WTC11 (cell line): ENCODE data around the gene HOMER3. TPM values are rescaled to one million over a fixed set of nuclear protein-coding genes. Genes with fewer than 3 reads are reported as not detected.

Experiments used
- ATAC-seq: fragments of 200-7000 bp; cut with Tn5 transposase; 2 replicates; pipeline ENCODE4 v1.10.0; 2021; ENCODE audit warnings: mild to moderate bottlenecking, moderate library complexity
- CTCF ChIA-PET: fragments of 300-600 bp; sonication (Branson Sonifier 250); formaldehyde crosslinking; loops from one replicate; lab custom pipeline; 2021; ENCODE audit warnings: antibody characterized with exemption; lab: Charles Lee
- POLR2A ChIA-PET: fragments of 350-600 bp; sonication (Branson Sonifier 250); formaldehyde crosslinking; loops from one replicate; lab custom pipeline; 2021; ENCODE audit warnings: antibody characterized with exemption; lab: Charles Lee
- DNase-seq: peaks from one replicate; pipeline ENCODE4 v3.0.0; 2021; ENCODE audit warnings: low spot score
- H3K27ac Mint-ChIP-seq: 2 replicates; pipeline ENCODE4 v1.8.0; 2021; ENCODE audit warnings: mixed read lengths
- H3K27me3 Mint-ChIP-seq: 2 replicates; pipeline ENCODE4 v1.8.0; 2021; ENCODE audit warnings: low read depth, mild to moderate bottlenecking, moderate library complexity, mixed read lengths
- H3K36me3 Mint-ChIP-seq: 2 replicates; pipeline ENCODE4 v1.8.0; 2021; ENCODE audit warnings: mixed read lengths
- H3K4me1 Mint-ChIP-seq: 2 replicates; pipeline ENCODE4 v1.8.0; 2022; ENCODE audit warnings: mixed read lengths
- H3K4me3 Mint-ChIP-seq: 2 replicates; pipeline ENCODE4 v1.8.0; 2021; ENCODE audit warnings: mild to moderate bottlenecking, moderate library complexity, mixed read lengths
- H3K9me3 Mint-ChIP-seq: 2 replicates; pipeline ENCODE4 v1.8.0; 2021; ENCODE audit warnings: mixed read lengths
- CREB1 ChIP-seq: sonication (generic); formaldehyde crosslinking; IDR thresholded peaks from 2 replicates; pipeline ENCODE4 v1.8.0; 2023; ENCODE audit warnings: mild to moderate bottlenecking, missing genetic modification reagents
- CTCF ChIP-seq: fragments of 200-600 bp; IDR thresholded peaks from 2 replicates; pipeline ENCODE4 v1.8.0; 2022; ENCODE audit warnings: antibody characterized with exemption
- ESRRA ChIP-seq: sonication (generic); formaldehyde crosslinking; IDR thresholded peaks from 2 replicates; pipeline ENCODE4 v1.8.1; 2022; ENCODE audit warnings: mild to moderate bottlenecking, missing genetic modification reagents, borderline replicate concordance
- FOXP1 ChIP-seq: sonication (generic); formaldehyde crosslinking; IDR thresholded peaks from 2 replicates; pipeline ENCODE4 v1.8.0; 2022; ENCODE audit warnings: missing genetic modification reagents, mild to moderate bottlenecking, moderate library complexity, borderline replicate concordance
- NR3C1 ChIP-seq: sonication (generic); formaldehyde crosslinking; conservative IDR thresholded peaks from 2 replicates; pipeline ENCODE4 v1.8.1; 2023; ENCODE audit warnings: low read depth, mild to moderate bottlenecking, missing genetic modification reagents
- PRRX2 ChIP-seq: fragments of 250-450 bp; sonication (Bioruptor Pico); IDR thresholded peaks from 2 replicates; pipeline ENCODE4 v1.8.0; 2021; ENCODE audit warnings: mild to moderate bottlenecking
- RORB ChIP-seq: fragments of 250-450 bp; sonication (Bioruptor Pico); IDR thresholded peaks from 2 replicates; pipeline ENCODE4 v1.9.0; 2021; ENCODE audit warnings: mild to moderate bottlenecking
- SMAD4 ChIP-seq: sonication (generic); formaldehyde crosslinking; IDR thresholded peaks from 2 replicates; pipeline ENCODE4 v1.8.0; 2022; ENCODE audit warnings: mild to moderate bottlenecking, missing genetic modification reagents
- TEAD1 ChIP-seq: sonication (generic); formaldehyde crosslinking; IDR thresholded peaks from 2 replicates; pipeline ENCODE4 v1.8.0; 2022; ENCODE audit warnings: mild to moderate bottlenecking, missing genetic modification reagents
- ZNF232 ChIP-seq: sonication (generic); formaldehyde crosslinking; IDR thresholded peaks from 2 replicates; pipeline ENCODE4 v1.8.0; 2022; ENCODE audit warnings: mild to moderate bottlenecking, missing genetic modification reagents
- ZNF263 ChIP-seq: sonication (generic); formaldehyde crosslinking; IDR thresholded peaks from 2 replicates; pipeline ENCODE4 v1.8.1; 2022; ENCODE audit warnings: low read depth, mild to moderate bottlenecking, moderate library complexity, missing genetic modification reagents
- ZNF396 ChIP-seq: fragments of 250-450 bp; sonication (Bioruptor Pico); IDR thresholded peaks from 2 replicates; pipeline ENCODE4 v1.8.0; 2021; ENCODE audit warnings: mild to moderate bottlenecking, moderate library complexity, borderline replicate concordance
- ZNF671 ChIP-seq: fragments of 250-450 bp; sonication (Bioruptor Pico); IDR thresholded peaks from 2 replicates; pipeline ENCODE4 v1.8.0; 2021; ENCODE audit warnings: mild to moderate bottlenecking
- total RNA-seq: library from RNA; stranded (reverse); gene quantifications from 3 replicates; pipeline ENCODE4 v1.2.3, GENCODE V29; 2021
- TF ChIP-seq, protein P1 (sequence below): sonication (generic); formaldehyde crosslinking; IDR thresholded peaks from 2 replicates; pipeline ENCODE4 v1.8.0; 2022; ENCODE audit warnings: mild to moderate bottlenecking, missing genetic modification reagents
- TF ChIP-seq, protein P2 (sequence below): sonication (generic); formaldehyde crosslinking; IDR thresholded peaks from 2 replicates; pipeline ENCODE4 v1.8.0; 2023; ENCODE audit warnings: mild to moderate bottlenecking, missing genetic modification reagents

Gene HOMER3
- total RNA-seq, 1 experiment from 2014 or later: 28.2 TPM

GRCh38 chr19:18908917-18909619 lies 31.9 kb downstream of the HOMER3 start:
- Mint-ChIP-seq H3K27me3 (no peaks in the 10 kb centered on the region), H3K4me1 (no peaks in the 10 kb centered on the region), H3K36me3 (peaks cover 14% of the 10 kb centered on the region), H3K4me3 (no peak overlapping the region), H3K9me3 (no peaks in the 10 kb centered on the region), H3K27ac (no peak overlapping the region)
- TF ChIP-seq RORB (CRISPR knock-in tag) (no peak), FOXP1 (CRISPR knock-in tag) (no peak), CREB1 (CRISPR knock-in tag) (no peak)
- TF ChIP-seq, protein P1, sequence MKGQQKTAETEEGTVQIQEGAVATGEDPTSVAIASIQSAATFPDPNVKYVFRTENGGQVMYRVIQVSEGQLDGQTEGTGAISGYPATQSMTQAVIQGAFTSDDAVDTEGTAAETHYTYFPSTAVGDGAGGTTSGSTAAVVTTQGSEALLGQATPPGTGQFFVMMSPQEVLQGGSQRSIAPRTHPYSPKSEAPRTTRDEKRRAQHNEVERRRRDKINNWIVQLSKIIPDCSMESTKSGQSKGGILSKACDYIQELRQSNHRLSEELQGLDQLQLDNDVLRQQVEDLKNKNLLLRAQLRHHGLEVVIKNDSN: no peak
- DNase-seq (no peak), ATAC-seq (no peak)
- CTCF ChIA-PET: interaction anchor here (0.7 to 0.8 kb wide), 2 partner anchors 14 to 390 kb away, joined by 3 to 5 read pairs; no protein-coding TSS in a partner anchor
- POLR2A ChIA-PET: interaction anchor here (0.6 to 0.7 kb wide), 3 partner anchors 78 to 629 kb away, joined by 3 read pairs; no protein-coding TSS in a partner anchor

DNA sequence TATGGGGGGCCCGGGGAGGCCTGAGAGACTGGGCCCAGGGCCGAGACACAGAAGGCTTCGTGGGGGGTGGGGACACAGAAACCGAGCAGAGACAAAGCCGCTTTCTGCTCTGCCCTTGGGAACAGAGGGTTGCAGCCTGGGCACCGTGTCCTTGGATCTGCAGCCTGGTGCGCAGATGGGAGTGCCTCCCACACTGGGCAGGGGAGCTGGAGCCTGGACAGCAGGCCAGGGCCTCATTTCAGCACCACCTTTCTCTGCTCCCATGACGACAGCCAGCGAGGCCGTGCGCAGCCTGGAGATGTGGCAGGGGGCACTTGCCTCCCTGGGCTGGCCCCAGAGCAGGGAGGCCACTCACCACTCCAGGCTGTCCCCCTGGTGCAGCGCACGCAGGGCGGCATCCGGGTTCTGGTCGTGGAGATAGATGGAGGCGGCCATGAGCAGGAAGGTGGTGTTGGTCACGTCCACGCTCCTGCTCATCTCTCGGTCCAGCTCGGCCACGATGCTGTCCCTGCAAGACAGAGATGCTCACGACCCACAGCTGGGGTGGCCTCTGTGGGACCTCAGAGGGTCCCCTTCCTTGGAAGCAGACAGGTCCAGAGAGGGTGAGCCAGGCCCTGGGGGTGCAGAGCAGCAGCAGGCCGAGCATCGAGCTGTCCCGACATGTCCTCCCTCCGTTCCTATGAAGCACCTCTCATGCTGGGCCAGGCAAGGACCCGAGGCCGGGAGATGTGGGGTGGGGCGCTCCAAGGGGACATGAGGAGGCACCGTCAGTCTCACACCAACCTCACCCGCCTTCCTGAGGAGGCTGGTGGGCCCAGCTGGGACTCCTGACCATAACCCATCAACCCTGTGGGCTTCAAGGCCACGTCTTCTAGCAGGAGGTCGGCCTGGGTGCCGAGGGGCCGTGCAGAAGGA lies 34.2 kb downstream of the HOMER3 start:
- ChIA-PET CTCF (interaction anchor here (0.5 to 1.7 kb wide), 3 partner anchors 9 to 80 kb away, joined by 3 to 7 read pairs (median 4); no protein-coding TSS in a partner anchor), POLR2A (no interaction called here)
- TF ChIP-seq, protein P2, sequence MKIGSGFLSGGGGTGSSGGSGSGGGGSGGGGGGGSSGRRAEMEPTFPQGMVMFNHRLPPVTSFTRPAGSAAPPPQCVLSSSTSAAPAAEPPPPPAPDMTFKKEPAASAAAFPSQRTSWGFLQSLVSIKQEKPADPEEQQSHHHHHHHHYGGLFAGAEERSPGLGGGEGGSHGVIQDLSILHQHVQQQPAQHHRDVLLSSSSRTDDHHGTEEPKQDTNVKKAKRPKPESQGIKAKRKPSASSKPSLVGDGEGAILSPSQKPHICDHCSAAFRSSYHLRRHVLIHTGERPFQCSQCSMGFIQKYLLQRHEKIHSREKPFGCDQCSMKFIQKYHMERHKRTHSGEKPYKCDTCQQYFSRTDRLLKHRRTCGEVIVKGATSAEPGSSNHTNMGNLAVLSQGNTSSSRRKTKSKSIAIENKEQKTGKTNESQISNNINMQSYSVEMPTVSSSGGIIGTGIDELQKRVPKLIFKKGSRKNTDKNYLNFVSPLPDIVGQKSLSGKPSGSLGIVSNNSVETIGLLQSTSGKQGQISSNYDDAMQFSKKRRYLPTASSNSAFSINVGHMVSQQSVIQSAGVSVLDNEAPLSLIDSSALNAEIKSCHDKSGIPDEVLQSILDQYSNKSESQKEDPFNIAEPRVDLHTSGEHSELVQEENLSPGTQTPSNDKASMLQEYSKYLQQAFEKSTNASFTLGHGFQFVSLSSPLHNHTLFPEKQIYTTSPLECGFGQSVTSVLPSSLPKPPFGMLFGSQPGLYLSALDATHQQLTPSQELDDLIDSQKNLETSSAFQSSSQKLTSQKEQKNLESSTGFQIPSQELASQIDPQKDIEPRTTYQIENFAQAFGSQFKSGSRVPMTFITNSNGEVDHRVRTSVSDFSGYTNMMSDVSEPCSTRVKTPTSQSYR (CRISPR knock-in tag): no peak
- TF ChIP-seq PRRX2 (CRISPR knock-in tag) (no peak), SMAD4 (no peak), NR3C1 (no peak)
- Mint-ChIP-seq H3K4me1 (no peaks in the 10 kb centered on the region), H3K27ac (no peak overlapping the region), H3K4me3 (no peak overlapping the region), H3K9me3 (no peaks in the 10 kb centered on the region), H3K36me3 (peaks cover 6% of the 10 kb centered on the region; the same call in 1 of the 2 replicates), H3K27me3 (no peaks in the 10 kb centered on the region)
- ATAC-seq (no peak), DNase-seq (no peak)

- no peak for DNase-seq
- ChIA-PET POLR2A (no interaction called here), CTCF (interaction anchor here (1.6 kb wide), 1 partner anchor 81 kb away, joined by 4 read pairs; no protein-coding TSS in a partner anchor)
- Mint-ChIP-seq H3K4me3 (no peak overlapping the region), H3K4me1 (no peaks in the 10 kb centered on the region), H3K27me3 (no peaks in the 10 kb centered on the region), H3K36me3 (peaks cover 12% of the 10 kb centered on the region; the same call in 1 of the 2 replicates), H3K9me3 (no peaks in the 10 kb centered on the region), H3K27ac (peak overlapping the region; percentile 53; the same call in 1 of the 2 replicates)
- TF ChIP-seq ZNF671 (CRISPR knock-in tag) (no peak), ZNF263 (CRISPR knock-in tag) (no peak), TEAD1 (CRISPR knock-in tag) (no peak), ESRRA (CRISPR knock-in tag) (no peak), CTCF (no peak), ZNF396 (no peak), ZNF232 (CRISPR knock-in tag) (no peak)
- no peak for ATAC-seq
Observed at GRCh38 chr19:18905513-18906236, 35.3 kb downstream of the HOMER3 start.
